HG02885 (cell line): ENCODE data around the gene CDK14.

Experiments
- ATAC-seq: cut with Tn5 transposase; IDR thresholded peaks from one replicate; pipeline ENCODE4 v1.9.1; 2021; ENCODE audit warnings: mild to moderate bottlenecking; ENCODE audit not compliant: unreplicated experiment, poor library complexity

The CDK14 gene

DNA sequence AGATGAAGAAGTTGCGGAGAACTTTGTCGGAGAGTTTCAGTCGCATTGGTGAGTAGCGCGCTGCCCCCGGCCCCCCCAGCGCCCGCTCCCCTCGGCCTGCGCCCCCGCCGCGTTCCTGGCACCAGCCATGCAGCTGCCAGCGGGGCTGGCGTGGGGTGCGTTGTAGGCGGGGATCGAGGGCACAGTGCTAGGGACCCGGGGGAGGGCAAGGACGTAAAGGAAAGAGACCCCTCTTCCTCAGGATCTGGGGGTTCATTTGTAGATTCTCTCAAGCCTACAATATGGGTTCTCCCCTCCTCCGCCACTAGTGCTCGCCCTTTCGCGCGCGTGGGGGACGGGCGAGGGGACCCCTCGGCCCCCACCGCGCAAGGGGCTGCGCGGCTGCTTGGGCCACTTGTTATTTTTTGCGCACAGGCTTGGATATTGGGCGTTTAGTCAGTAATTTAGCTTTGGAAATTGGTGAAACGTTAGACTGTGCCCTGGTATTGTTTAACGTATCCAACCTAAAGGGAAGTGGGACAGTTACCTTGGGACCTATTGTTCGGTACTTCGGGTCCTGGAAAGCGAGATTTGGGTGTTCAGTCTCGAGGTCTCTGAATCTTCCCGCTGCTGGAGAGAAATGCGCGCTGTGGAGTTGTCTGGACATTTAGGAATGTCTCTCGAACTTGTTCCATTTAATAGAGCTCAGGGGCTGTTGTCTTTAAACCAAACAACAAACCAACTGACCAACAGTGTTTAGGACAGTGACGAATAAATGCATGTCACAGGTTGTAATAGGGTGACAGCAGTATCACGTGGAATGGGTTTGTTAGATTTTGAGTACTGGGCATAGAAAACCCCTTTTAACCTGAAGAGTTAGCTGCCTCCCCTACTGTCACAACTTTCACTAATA is 796 bp downstream of the CDK14 start:
- ATAC-seq = peak; percentile 25

- no peak for ATAC-seq
These were observed 1.6 kb downstream of the CDK14 start for GRCh38 chr7:90597563-90598253.

DNA sequence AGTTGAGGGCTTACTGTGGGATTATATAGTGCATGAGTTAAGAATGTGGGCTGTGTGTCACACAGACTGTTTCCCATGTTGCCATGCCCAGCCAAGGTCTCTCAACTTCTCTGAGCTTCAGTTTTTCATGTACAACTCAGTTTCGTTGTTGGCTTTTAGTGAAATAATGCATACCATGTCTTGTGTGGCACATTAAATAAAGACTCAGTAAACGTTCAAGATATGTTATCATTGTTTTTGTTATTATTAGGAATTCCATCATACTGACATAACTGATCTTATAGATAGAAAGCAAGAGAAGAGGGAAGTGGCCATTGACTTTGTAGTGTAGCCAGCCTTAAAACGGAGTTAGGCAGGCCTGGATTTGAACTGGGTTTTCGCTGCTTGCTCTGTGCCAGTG is 2.9 kb downstream of the CDK14 start:
- ATAC-seq = no peak

GRCh38 chr7:90599892-90600555 is 3.9 kb downstream of the CDK14 start:
- ATAC-seq = no peak

DNA sequence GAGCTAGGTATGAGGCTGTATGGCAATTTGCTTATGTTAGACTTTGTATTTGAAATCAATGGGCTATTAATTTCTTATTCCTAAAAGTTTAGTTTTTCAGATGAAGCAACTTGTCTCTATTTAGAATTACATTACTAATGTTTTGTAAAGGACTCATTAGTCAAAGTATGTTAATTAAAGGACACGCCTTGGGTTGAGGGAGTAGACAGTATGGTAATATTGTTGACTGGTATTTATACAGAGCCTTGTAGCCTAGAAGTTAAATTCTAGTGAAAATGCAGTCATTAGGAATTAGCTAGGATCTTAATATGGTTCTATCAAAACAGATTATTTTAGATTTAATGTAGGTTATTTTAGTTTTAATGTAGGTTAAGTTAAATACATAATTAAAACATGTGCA is 6.2 kb downstream of the CDK14 start:
- no peak for ATAC-seq

DNA sequence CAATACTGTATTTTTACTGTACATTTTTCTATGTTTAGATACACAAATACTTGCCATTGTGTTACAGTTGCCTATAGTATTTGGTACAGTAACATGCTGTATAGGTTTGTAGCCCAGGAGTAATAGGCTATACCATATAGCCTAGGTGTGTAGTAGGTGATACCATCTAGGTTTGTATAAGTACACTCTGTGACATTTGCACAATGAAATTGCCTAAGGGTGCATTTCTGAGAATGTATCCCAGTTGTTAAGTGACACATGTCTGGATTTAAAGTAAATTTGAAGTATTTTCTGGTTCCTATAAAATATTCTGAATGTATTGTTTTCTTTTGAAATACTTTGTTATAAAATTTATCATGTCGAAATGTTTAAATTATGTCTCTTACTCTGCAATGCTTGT is 7.2 kb downstream of the CDK14 start:
- ATAC-seq = no peak

- no peak for ATAC-seq
These were observed 8.3 kb downstream of the CDK14 start for GRCh38 chr7:90604383-90604782.

- ATAC-seq = no peak
These were observed 8.9 kb downstream of the CDK14 start for GRCh38 chr7:90605055-90605454.

DNA sequence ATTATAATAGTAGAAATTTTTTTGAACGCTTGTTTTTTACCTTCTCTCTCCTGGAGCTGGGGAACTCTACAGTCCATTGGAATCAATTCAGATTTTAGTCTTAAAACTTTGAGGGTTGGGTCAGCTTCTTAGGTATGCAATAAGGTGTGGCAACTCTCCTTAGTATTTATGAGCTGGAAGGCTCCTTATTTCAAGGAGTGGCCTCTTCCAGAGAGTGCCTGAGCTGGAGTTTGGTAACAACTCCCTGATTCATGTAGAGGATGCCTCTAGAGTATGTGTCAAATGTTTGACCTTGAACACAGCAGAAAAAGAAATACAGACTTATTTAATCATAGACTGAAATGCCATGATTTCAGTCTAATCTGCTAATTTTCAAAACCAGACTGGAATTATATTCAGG is 11.1 kb downstream of the CDK14 start:
- ATAC-seq = no peak

DNA sequence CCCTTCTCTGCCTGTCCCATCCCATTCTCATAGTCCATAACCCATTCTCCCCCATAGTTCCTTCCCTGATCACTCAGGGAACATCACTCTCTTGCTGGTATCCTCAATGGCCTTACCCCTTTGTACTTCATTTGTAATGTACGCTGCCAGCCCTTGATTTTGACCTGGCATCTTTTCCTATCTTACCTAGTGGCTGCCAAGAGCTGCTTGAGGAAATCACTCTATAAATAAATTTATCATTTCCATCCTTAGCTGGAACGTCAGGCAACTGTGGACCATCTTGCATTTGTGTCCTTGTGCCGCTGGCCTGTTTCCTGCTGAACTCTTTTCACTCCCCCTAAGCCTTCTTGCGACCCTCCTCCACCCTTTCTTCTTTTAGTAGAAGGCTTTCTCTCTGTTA is 14.0 kb downstream of the CDK14 start:
- no peak for ATAC-seq

DNA sequence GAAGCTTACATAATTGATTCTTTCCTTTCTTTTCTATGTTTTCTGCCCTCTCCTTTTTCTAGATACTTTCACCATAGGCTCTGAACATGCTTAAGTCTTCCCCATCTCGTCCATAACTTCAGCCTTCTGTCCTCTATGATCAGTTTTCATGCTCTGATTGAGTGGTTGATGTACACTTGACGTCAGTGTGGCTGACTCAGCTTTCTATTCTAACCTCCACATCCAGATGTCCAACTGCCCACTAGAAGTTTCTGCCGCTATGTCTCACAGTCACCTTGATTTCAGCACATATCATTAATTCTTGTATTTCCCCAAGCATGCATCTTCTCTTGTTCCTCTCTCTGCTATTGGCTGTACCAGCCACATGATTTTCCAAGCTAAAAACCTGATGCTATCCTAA is 15.0 kb downstream of the CDK14 start:
- ATAC-seq = peak; percentile 41

DNA sequence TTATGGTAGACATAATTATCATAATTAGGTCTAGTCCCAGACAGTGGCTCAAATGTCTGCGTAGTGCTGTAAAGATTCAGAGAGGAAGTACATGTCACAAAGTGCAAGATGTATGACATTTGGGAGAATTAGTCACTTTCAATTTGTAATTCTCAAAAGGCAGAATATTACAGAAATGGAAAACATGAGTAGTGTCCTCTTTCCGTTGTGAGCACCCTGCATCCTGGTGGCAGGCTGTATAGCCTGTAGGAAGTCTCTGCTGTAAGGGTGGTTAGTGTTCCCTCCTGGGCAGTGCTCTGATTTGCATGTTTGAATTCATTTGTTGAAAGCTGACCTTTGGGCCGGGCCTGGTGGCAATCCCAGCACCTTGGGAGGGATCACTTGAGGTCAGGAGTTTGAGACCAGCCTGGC is 17.0 kb downstream of the CDK14 start:
- ATAC-seq = peak; percentile 91

DNA sequence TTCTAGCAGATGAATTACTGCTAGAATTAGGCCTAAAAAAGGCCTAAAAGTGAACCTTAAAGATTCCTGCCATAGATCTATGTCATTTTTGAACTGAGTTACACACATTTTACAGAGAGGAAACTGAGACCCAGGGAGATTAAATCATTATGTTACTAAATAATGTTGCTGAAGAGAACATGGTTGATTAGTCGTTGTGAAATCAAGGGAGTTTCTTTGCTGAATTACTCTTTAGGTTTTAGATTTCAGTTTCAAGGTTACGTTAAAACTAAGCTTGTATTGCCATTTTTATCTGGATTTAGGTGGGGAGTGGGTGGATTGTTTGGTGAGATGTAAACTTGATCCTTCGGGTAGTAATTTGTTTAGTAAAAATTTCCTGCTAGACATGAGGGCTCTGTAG is 21.3 kb downstream of the CDK14 start:
- ATAC-seq = no peak

DNA sequence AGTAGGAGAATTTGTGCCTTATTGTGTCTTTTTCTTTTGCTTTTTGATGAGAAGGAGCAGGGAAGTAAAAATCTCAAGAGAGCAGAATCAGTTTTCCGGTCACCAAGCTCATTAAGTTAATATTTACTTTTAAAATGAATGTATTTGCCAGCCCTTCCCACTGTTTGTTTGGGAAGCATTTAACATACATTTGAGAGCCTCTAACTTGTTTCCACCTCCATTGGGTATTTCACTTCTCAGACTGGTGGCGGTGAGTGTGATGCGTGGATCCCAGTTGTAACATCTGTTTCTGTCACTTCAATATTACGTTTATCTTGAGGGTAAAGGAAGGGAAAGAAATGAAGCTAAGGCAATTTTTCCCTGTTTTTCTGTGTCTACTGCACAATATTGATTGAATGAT is 22.8 kb downstream of the CDK14 start:
- no peak for ATAC-seq

DNA sequence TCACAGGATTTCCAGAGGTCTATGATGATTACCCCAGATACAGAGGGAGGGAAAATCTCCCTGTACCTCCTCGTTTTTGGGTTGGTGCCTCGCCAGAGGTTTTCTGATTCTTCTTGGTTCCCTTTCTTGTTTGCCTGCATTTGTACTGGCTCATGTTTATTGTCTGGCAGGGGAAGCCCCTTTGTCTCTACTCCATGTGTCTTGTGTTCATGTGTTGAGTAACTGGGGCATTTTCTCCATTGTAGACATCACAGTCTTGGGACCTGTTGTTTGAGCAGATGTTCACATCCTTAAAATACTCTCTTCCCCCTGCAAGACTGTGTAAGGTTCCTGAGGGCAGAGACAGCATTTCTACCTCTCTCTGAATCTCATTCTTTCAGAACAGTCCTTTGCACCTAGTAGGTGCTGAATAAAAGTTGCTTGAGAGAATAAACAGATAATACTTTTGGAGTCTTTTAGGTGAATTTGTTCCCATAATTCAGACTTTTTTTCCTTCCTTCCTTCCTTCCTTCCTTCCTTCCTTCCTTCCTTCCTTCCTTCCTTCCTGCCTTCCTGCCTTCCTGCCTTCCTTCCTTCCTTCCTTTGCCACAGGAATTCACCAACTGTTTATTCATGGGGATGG is 25.1 kb downstream of the CDK14 start:
- ATAC-seq = peak; percentile 79

GRCh38 chr7:90621747-90622140 is 25.6 kb downstream of the CDK14 start:
- ATAC-seq = no peak

- ATAC-seq = no peak
These were observed 26.5 kb downstream of the CDK14 start for GRCh38 chr7:90622670-90623069.

DNA sequence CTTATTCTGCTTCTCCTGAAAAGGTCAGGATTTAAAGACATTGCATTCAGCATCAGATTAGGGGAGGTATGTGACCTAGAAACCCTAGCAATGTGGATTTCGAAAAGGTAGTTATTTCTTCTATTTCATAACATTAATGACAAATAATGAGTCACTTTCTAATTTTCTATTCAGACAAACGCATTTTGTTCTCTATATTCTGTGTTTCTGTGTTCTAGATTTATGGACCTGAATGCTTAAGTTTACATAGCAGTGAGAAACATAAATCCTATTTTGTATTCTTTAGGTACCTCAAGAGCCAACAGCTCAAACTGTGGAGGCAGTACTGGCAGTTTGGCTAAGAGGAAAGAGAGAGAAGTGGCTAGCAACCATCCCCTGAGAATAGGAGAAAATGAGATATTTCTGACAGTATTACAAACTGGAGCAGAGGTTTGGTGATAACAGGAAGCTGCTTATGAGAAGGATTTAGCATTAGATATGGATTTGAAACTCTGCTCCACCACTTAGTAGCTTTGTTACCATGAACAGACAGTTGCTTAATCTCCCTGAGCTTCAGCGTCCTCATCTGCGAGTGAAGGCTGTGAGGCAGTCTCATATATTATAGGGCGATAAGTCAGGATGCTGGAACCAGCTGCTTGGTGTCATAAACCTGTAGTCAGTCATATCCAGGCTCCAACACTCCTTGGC is 28.2 kb downstream of the CDK14 start:
- no peak for ATAC-seq

DNA sequence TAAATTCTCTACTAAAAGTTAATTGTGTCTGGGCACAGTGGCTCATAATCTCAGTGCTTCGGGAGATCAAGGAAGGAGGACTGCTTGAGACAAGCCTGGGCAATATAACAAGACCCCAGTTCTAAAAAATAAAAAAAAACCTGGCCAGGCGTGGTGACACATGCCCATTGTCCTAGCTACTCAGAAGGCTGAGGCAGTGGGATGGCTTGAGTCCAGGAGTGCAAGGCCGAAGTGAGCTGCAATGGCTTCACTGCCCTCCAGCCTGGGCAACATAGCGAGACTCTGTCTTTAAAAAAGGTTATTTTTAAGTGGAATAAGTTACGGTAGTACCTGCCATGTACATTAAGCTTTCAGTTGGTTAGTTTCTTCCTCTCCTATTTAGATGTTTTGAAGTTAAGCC is 28.9 kb downstream of the CDK14 start:
- no peak for ATAC-seq

DNA sequence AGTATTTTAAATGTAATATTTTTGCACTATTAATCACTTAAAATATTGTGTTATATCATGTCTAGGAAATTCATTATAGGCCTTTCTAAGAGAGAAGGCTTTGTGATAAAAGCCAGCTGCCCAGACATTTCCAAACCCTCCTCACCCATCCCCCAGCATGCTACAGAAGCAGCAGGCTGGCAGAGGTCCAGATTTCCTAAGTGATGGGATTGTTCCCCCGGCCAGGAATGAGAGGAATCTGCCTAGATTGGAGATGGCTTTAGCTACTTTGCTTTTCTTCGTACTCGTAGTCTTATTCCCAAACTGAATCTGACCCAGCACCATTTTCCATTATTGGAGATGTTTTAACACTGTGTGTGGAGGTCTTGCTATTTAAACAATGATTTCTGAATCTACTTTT is 29.4 kb downstream of the CDK14 start:
- no peak for ATAC-seq
